Stimulated activated CD8-positive, alpha-beta memory T cell treated with anti-CD3 and anti-CD28 coated beads, Interleukin-12 subunit alpha, Interleukin-12 subunit beta, amount 100 ng/mL, for 24 hours (primary cell): ENCODE data around the gene SPATA9.

Experiments
- DNase-seq: peaks from one replicate; pipeline ENCODE4 v3.0.0-alpha.2; 2020; ENCODE audit errors: extremely low read depth

Gene SPATA9

DNA sequence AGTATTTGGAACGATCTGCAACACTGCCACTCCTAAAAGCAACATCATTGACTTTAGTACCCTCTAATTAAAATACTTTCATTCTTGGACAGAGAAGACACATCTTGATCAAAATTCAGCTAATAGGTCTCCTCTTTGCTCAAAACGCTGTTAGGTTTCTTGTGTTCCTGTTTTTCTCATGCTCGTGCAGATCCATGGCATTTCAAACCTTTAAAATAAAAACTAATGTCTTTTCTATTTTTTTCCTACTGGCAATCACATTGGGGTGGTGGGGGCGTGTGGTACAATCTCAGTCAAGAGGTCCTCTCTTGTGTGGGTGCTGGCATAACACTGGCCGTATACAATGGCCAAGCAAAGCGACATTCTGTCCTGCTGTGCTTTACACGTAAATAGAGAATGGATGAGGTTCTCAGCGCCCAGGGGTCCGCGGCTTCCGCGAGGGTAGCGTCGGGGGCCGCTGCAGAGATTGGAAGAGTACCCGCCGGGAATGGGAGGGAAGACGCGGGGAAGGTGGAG, 63.2 kb downstream of the SPATA9 start:
- no peak for DNase-seq

DNA sequence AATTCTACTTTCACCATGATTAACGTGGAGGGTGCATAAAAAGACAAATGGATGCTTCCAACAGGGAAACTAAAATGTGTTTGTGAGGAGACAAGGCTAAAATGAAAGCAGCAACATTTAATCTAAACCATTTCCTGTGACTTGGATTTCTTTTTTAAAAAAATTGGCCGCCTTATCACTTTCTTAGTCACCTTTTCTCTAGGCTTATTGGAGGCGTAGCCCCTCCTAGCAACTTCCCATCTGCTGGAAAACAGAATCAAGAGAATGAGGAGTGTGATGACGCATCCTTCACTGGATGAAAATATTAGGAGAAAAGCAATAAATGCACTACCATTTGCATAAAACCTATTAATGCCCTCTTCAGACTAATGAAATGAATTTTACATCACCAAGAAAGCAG, 63.7 kb downstream of the SPATA9 start:
- no peak for DNase-seq

DNA sequence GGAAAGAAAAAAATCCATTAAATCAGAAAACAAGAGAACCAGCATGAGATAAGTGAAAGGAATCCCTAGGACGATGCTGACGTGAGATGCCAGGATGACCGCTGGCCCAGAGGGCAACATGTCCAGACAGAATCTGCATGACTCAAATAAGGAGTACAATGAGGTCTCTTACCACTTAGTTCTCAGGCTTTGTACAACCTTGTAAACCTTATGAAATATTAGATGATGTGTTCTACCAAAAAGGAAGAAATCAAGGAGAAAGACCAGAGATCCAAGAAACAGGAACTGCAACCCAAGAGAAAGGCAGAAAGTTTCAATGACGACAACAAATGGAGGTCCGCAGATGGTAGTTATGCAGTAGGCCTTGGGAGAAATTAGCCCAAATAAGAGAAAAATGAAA, 65.7 kb downstream of the SPATA9 start:
- no peak for DNase-seq

DNA sequence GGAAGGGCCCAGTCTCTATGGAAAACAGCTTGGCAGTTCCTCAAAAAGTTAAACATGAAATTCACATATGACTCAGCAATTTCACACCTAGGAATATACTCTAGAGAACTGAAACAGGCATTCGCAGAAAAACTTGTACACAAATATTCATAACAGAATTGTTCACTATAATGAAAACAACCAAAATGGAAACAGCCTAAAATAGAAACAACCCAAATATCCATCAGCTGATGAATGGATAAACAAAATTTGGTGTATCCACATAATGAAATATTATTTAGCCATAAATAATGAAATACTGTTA, 67.7 kb downstream of the SPATA9 start:
- no peak for DNase-seq

DNA sequence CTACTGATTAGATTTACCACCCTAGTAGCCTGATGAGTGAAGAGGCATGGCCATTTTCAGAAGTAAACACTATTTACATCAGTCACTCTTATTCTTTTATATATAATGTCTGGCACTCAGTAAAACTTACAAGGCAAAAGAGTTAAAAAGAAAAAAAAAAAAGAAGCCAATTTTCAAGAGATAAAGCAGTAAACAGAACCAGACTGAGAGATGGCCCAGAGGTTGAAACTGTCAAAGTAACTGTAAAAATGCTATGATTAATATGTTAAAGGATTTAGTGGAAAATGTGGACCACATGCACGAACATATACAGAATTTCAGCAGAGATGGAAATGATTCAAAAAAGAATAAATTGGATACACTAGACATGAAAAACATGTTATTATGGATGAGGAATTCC, 69.3 kb downstream of the SPATA9 start:
- no peak for DNase-seq

DNA sequence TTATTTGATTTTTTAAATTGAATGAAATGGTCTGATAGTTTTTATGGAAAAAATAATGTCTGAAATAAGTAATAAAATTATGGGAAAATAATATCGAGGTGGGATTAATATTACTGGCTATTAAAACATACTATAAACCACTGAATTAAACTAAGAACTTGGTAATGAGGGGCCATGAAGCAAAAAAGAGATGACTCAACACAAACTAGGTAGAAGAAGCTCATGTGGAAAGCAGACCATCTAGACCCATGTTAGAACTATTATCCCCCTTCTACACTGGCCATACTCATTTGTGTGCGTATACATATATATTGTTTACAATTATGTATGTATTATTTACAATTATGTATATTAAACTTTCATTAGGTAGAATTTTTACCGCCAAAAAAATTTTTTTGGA, 71.4 kb downstream of the SPATA9 start:
- DNase-seq: no peak

DNA sequence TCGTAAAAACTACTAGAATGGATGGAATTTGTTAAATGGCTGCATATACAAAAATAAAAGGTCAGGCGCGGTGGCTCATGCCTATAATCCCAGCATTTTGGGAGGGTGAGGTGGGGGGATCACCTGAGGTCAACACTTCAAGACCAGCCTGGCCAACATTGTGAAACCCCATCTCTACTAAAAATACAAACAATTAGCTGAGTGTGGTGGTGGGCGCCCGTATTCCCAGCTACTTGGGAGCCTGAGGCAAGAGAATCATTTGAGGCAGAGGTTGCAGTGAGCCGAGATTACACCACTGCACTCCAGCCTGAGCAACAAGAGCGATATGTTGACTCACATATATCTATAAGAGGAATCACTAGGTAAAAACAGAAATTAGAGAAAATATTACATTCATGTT, 72.2 kb downstream of the SPATA9 start:
- no peak for DNase-seq

DNA sequence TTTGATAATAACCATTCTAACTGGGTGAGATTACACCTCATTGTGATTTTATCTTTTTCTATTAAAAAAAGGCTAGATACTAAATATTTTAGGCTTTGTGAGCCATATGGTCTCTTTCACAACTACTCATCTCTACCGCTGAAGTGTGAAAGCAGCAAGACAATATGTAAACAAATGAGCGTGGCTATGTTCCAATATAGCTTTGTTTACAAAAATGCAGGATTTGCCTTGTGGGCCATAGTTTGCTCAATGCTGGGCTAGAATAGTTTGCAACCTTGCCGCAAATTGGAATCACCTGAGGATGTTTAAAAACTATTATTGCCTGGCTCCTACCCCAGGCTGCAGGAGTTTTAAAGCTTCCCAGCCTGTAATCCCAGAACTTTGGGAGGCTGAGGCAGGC, 73.1 kb downstream of the SPATA9 start:
- DNase-seq: no peak
